ENCODE measurements around the gene FAM89A. TPM values are rescaled to one million over a fixed set of nuclear protein-coding genes. Genes with fewer than 3 reads are reported as not detected.

The FAM89A gene
- total and polyA plus RNA-seq, 2 of the 8 experiments (the other 6 are each of a cell fraction or from before 2014, with no cell fraction given) = 2.1 to 2.2 TPM

DNA sequence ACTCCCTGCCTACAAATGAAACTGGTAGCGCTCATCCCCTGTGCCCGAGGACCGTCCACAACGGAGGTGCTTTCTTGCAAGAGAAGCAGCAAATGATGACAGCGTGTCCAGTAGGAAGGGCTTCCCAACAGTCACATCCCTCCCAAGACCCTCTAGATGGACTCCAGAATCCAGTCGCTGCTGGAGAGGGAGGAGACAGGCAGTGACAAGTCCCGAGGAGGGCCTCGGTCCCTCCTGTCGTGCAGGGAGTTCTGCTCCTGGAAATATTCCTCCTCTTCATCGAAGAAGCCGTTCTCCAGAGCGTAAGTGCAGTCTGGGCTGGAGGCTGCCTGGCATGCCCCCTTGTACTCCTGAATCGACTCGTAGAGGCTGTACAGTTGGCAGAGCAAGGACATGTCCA lies 20.3 kb downstream of the FAM89A start:
- Histone ChIP-seq H3K23me2 (ENCODE audit: low read depth, low read length) (no peaks in the 10 kb centered on the region), H2BK12ac (ENCODE audit: low read depth, low read length) (peak overlapping the region; percentile 87), H3K4me1 (replicated peaks in 1 of 4; ENCODE audit: control insufficient read depth in 3 of 4, insufficient read depth in 4 of 4, low read length in 3 of 4) (peaks cover 2 to 7% (median 6%) of the 10 kb centered on the region in 4 experiments; a peak in 5 of 7 replicates), H3K23ac (ENCODE audit: insufficient read length) (no peak overlapping the region), H3K27ac (ENCODE audit: low read depth, low read length) (no peak overlapping the region), H3K4me2 (ENCODE audit: insufficient read depth in 1 of 2, low read depth in 2 of 2, low read length in 2 of 2) (no peak overlapping the region; a peak in 1 of 4 replicates), H3K79me2 (ENCODE audit: control insufficient read depth in 1 of 2, insufficient read depth in 2 of 2, low read length in 2 of 2) (no peaks in the 10 kb centered on the region), H2BK120ac (replicated peaks; ENCODE audit: low read depth, low read length) (no peak overlapping the region), H2AK5ac (ENCODE audit: low read depth, low read length) (no peak overlapping the region), H3K79me1 (ENCODE audit: low read depth, low read length) (no peaks in the 10 kb centered on the region), H3K14ac (ENCODE audit: insufficient read length) (no peak overlapping the region), H2BK20ac (ENCODE audit: low read length) (0 out of 2 replicates have a peak overlapping the region, but pooled peaks have one; percentile 35), H4K91ac (replicated peaks; ENCODE audit: insufficient read length, low read length) (no peak overlapping the region), H4K8ac (ENCODE audit: extremely low read depth, insufficient read depth, low read length) (no peak overlapping the region), H2BK5ac (ENCODE audit: low read depth, low read length) (no peak overlapping the region; the same call in 1 of the 2 replicates), H3K56ac (replicated peaks; ENCODE audit: insufficient read length, low read depth, low read length) (no peak overlapping the region), H3K36me3 (ENCODE audit: control insufficient read depth in 2 of 4, insufficient read depth in 4 of 4, low read length in 3 of 4) (no peaks in the 10 kb centered on the region), H3K27me3 (replicated peaks in 1 of 4; ENCODE audit: control insufficient read depth in 3 of 4, extremely low read depth in 1 of 4, insufficient read depth in 3 of 4, low read length in 3 of 4) (peaks cover 0 to 6% (median 2%) of the 10 kb centered on the region in 4 experiments; a peak in 3 of 7 replicates), H2AFZ (ENCODE audit: low read length) (no peak overlapping the region), H4K5ac (ENCODE audit: insufficient read length, low read depth, low read length) (no peak overlapping the region), H3K4ac (replicated peaks; ENCODE audit: insufficient read length, low read depth, low read length) (no peak overlapping the region), H3K18ac (ENCODE audit: extremely low read depth, low read length) (no peak overlapping the region), H2BK15ac (ENCODE audit: low read length) (no peak overlapping the region), H3K4me3 (ENCODE audit: extremely low read depth in 1 of 4, insufficient read depth in 2 of 4, low read depth in 3 of 4, low read length in 4 of 4) (no peak overlapping the region), H3K9me3 (ENCODE audit: insufficient read depth in 2 of 2, low read depth in 1 of 2, low read length in 1 of 2) (no peaks in the 10 kb centered on the region), H4K20me1 (replicated peaks in 1 of 2; ENCODE audit: control insufficient read depth in 1 of 2, insufficient read depth in 2 of 2, low read length in 2 of 2) (peaks cover 0 to 3% of the 10 kb centered on the region in 2 experiments), H3K9ac (replicated peaks in 1 of 4; ENCODE audit: extremely low read depth in 1 of 4, low read depth in 3 of 4, low read length in 3 of 4) (no peak overlapping the region)
- DNase-seq (ENCODE audit: low read depth in 1 of 2, low spot score in 2 of 2) (no peak), FAIRE-seq (no peak)
- CTCF ChIA-PET (ENCODE audit: partially characterized antibody) = interaction anchor here (1.5 kb wide), 1 partner anchor 191 kb away, joined by 5 read pairs; no protein-coding TSS in a partner anchor
- POLR2A ChIA-PET (ENCODE audit: partially characterized antibody) = no interaction called here
- TF ChIP-seq ZNF274 (IDR thresholded peaks at IDR 0.05; ENCODE audit: borderline replicate concordance, extremely low read depth, low read length) = no peak
- no peak for TF ChIP-seq RFX5 (IDR thresholded peaks at IDR 0.05; ENCODE audit: borderline replicate concordance, low read depth, low read length)
- no peak for TF ChIP-seq GTF2F1 (IDR thresholded peaks at IDR 0.05; ENCODE audit: borderline replicate concordance, low read depth, low read length)
- no peak for TF ChIP-seq TBP (IDR thresholded peaks at IDR 0.05; ENCODE audit: low read depth, low read length)
- TF ChIP-seq CTBP2 (IDR thresholded peaks at IDR 0.05; ENCODE audit: borderline replicate concordance, insufficient read depth, insufficient read length, low read length) = no peak
- TF ChIP-seq BCL11A (IDR thresholded peaks at IDR 0.05; ENCODE audit: low read depth in 2 of 2, low read length in 2 of 2) = no peak
- no peak for TF ChIP-seq JUND (IDR thresholded peaks at IDR 0.05; ENCODE audit: low read length)
- TF ChIP-seq CHD1 (IDR thresholded peaks at IDR 0.05; ENCODE audit: low read depth, low read length) = no peak
- no peak for TF ChIP-seq SRF (IDR thresholded peaks at IDR 0.05; ENCODE audit: low read depth, low read length)
- no peak for TF ChIP-seq RBBP5 (IDR thresholded peaks at IDR 0.05; ENCODE audit: borderline replicate concordance, low read depth, low read length)
- WGBS, 2 experiments (ENCODE audit: extremely low coverage in 1 of 2, insufficient coverage in 1 of 2, insufficient read length in 1 of 2, insufficient replicate concordance in 2 of 2, low coverage in 1 of 2, low lambda C conversion rate in 2 of 2, missing lambda C conversion rate in 1 of 2) = 93% methylated on average over 14 of the region's 14 CpGs; no CpG with 5 or more reads in 1 of the 2 experiments
